ENCODE results near the gene GPRC5D. TPM values are rescaled to one million over a fixed set of nuclear protein-coding genes. Genes with fewer than 3 reads are reported as not detected.

GPRC5D gene
- total RNA-seq, 2 donors from 2014 or later, result not detected

Other genes starting within 250 kb of the GPRC5D start
- 10 to 100 TPM; 24.6 to 38.1 TPM for gene CDKN1B, start 234.8 kb downstream of the GPRC5D start, total RNA-seq
- 1 to 10 TPM in 1 of 2 donors, under 1 TPM in 1; 0.90 to 3.3 TPM for gene APOLD1, start 166.5 kb downstream of the GPRC5D start, total RNA-seq
- 10 to 100 TPM; 79.2 to 81.3 TPM for gene DDX47, start 138.8 kb downstream of the GPRC5D start, total RNA-seq
- not detected for gene GPRC5A, start 60.6 kb downstream of the GPRC5D start, total RNA-seq
- gene HEBP1, start 48.1 kb upstream of the GPRC5D start, total RNA-seq, result 10 to 100 TPM; 11.2 to 13.9 TPM
- 10 to 100 TPM in 1 of 2 donors, 1 to 10 TPM in 1; 7.2 to 10.1 TPM for gene FAM234B, start 92.2 kb upstream of the GPRC5D start, total RNA-seq
- gene GSG1, start 151.5 kb upstream of the GPRC5D start, total RNA-seq, result not detected
- 1 to 10 TPM; 1.4 to 4.2 TPM for gene EMP1, start 244.6 kb upstream of the GPRC5D start, total RNA-seq

All from natural killer cell treated with Interleukin-12 subunit alpha and Interleukin-12 subunit beta and Interleukin-15 and Interleukin-18, amount 100 ng/mL, for 72 hours (primary cell).